Activated T-helper 1 cell treated with anti-CD3 and anti-CD28 coated beads, Interleukin-12 subunit alpha, Interleukin-12 subunit beta, Interleukin-2, Interleukin-4 antibody, amounts not matched to agents 30 ng/mL and 10 ng/mL and 1 ng/mL, durations not matched to agents 14 hours and 24 hours and 36 hours (primary cell): ENCODE measurements around the gene TCF12. TPM values are rescaled to one million over a fixed set of nuclear protein-coding genes. Genes with fewer than 3 reads are reported as not detected.

ENCODE experiments used
- DNase-seq: peaks from one replicate; pipeline ENCODE4 v3.0.0; 2021; ENCODE audit warnings: low spot score
- H3K27ac Mint-ChIP-seq: one replicate; pipeline ENCODE4 v1.8.0; 2021; ENCODE audit warnings: mild to moderate bottlenecking, mixed read lengths
- H3K27me3 Mint-ChIP-seq: one replicate; pipeline ENCODE4 v1.8.0; 2022; ENCODE audit warnings: mild to moderate bottlenecking, moderate library complexity, mixed read lengths; ENCODE audit not compliant: insufficient read depth
- H3K36me3 Mint-ChIP-seq: one replicate; pipeline ENCODE4 v1.8.0; 2021; ENCODE audit warnings: low read depth, mixed read lengths
- H3K4me1 Mint-ChIP-seq: one replicate; pipeline ENCODE4 v1.8.0; 2021; ENCODE audit warnings: low read depth, mixed read lengths
- H3K4me3 Mint-ChIP-seq: one replicate; pipeline ENCODE4 v1.8.0; 2021; ENCODE audit warnings: mild to moderate bottlenecking, moderate library complexity, mixed read lengths
- H3K9me3 Mint-ChIP-seq: one replicate; pipeline ENCODE4 v1.8.0; 2021; ENCODE audit warnings: mixed read lengths
- intact Hi-C: fragments of 100-400 bp; cut with micrococcal nuclease; formaldehyde crosslinking; loops from one replicate; pipeline ENCODE4 v1.15.1; 2024
- total RNA-seq: library from RNA; stranded (reverse); gene quantifications from 2 replicates; pipeline ENCODE4 v1.2.3, GENCODE V29; 2022

Gene TCF12
- total RNA-seq, 1 donor from 2014 or later = 85.7 TPM

GRCh38 chr15:57324590-57324890, 406.1 kb downstream of the TCF12 start:
- Mint-ChIP-seq H3K27me3 (peaks cover 3% of the 10 kb centered on the region), H3K4me1 (no peaks in the 10 kb centered on the region), H3K9me3 (no peaks in the 10 kb centered on the region), H3K4me3 (no peak overlapping the region), H3K27ac (no peak overlapping the region), H3K36me3 (no peaks in the 10 kb centered on the region)
- no peak for DNase-seq
- intact Hi-C loops = no loop called here

GRCh38 chr15:57324944-57325679, 406.7 kb downstream of the TCF12 start:
- no peak overlapping the region for H3K27ac Mint-ChIP-seq
- no peak overlapping the region for H3K4me3 Mint-ChIP-seq
- DNase-seq = no peak
- H3K27me3 Mint-ChIP-seq = peaks cover 3% of the 10 kb centered on the region
- no peaks in the 10 kb centered on the region for H3K9me3 Mint-ChIP-seq
- intact Hi-C loops = no loop called here
- H3K4me1 Mint-ChIP-seq = peaks cover 6% of the 10 kb centered on the region
- no peaks in the 10 kb centered on the region for H3K36me3 Mint-ChIP-seq

GRCh38 chr15:57326196-57326595, 407.8 kb downstream of the TCF12 start:
- H3K4me1 Mint-ChIP-seq = peaks cover 10% of the 10 kb centered on the region
- no peak overlapping the region for H3K4me3 Mint-ChIP-seq
- H3K9me3 Mint-ChIP-seq = no peaks in the 10 kb centered on the region
- no peak for DNase-seq
- H3K27ac Mint-ChIP-seq = no peak overlapping the region
- no peaks in the 10 kb centered on the region for H3K36me3 Mint-ChIP-seq
- intact Hi-C loops = no loop called here
- H3K27me3 Mint-ChIP-seq = peaks cover 3% of the 10 kb centered on the region

- no peaks in the 10 kb centered on the region for H3K36me3 Mint-ChIP-seq
- intact Hi-C loops = no loop called here
These were observed 409.6 kb downstream of the TCF12 start for GRCh38 chr15:57327985-57328471.

GRCh38 chr15:57328479-57328878, 410.0 kb downstream of the TCF12 start:
- Mint-ChIP-seq H3K36me3 (no peaks in the 10 kb centered on the region), H3K27ac (no peak overlapping the region), H3K4me1 (peaks cover 10% of the 10 kb centered on the region), H3K9me3 (no peaks in the 10 kb centered on the region), H3K4me3 (no peak overlapping the region), H3K27me3 (peaks cover 5% of the 10 kb centered on the region)
- DNase-seq = no peak
- intact Hi-C loops = no loop called here

More at GRCh38 chr15:57327985-57328471, 409.6 kb downstream of the TCF12 start:
- Mint-ChIP-seq H3K4me1 (peaks cover 10% of the 10 kb centered on the region), H3K9me3 (no peaks in the 10 kb centered on the region), H3K4me3 (no peak overlapping the region), H3K27ac (no peak overlapping the region), H3K27me3 (peaks cover 3% of the 10 kb centered on the region)
- no peak for DNase-seq

GRCh38 chr15:57328897-57329296, 410.5 kb downstream of the TCF12 start:
- intact Hi-C loops = no loop called here
- peaks cover 5% of the 10 kb centered on the region for H3K27me3 Mint-ChIP-seq
- no peak for DNase-seq
- no peaks in the 10 kb centered on the region for H3K36me3 Mint-ChIP-seq
- H3K4me1 Mint-ChIP-seq = peaks cover 10% of the 10 kb centered on the region
- no peaks in the 10 kb centered on the region for H3K9me3 Mint-ChIP-seq
- H3K4me3 Mint-ChIP-seq = no peak overlapping the region
- no peak overlapping the region for H3K27ac Mint-ChIP-seq

- peaks cover 10% of the 10 kb centered on the region for H3K4me1 Mint-ChIP-seq
- H3K27ac Mint-ChIP-seq = no peak overlapping the region
- H3K9me3 Mint-ChIP-seq = no peaks in the 10 kb centered on the region
- peaks cover 7% of the 10 kb centered on the region for H3K27me3 Mint-ChIP-seq
- intact Hi-C loops = no loop called here
- H3K4me3 Mint-ChIP-seq = no peak overlapping the region
- no peak for DNase-seq
- no peaks in the 10 kb centered on the region for H3K36me3 Mint-ChIP-seq
These were observed 411.3 kb downstream of the TCF12 start for GRCh38 chr15:57329582-57330367.

GRCh38 chr15:57330619-57331340, 412.3 kb downstream of the TCF12 start:
- Mint-ChIP-seq H3K4me3 (no peak overlapping the region), H3K4me1 (peaks cover 10% of the 10 kb centered on the region), H3K27me3 (peaks cover 8% of the 10 kb centered on the region), H3K9me3 (no peaks in the 10 kb centered on the region), H3K36me3 (no peaks in the 10 kb centered on the region), H3K27ac (no peak overlapping the region)
- intact Hi-C loops = no loop called here
- DNase-seq = no peak

GRCh38 chr15:57332326-57332725, 413.9 kb downstream of the TCF12 start:
- no peaks in the 10 kb centered on the region for H3K36me3 Mint-ChIP-seq
- intact Hi-C loops = no loop called here
- peaks cover 8% of the 10 kb centered on the region for H3K27me3 Mint-ChIP-seq
- no peak overlapping the region for H3K4me3 Mint-ChIP-seq
- peaks cover 10% of the 10 kb centered on the region for H3K4me1 Mint-ChIP-seq
- no peaks in the 10 kb centered on the region for H3K9me3 Mint-ChIP-seq
- no peak overlapping the region for H3K27ac Mint-ChIP-seq
- no peak for DNase-seq

GRCh38 chr15:57333487-57333886, 415.0 kb downstream of the TCF12 start:
- Mint-ChIP-seq H3K4me1 (peaks cover 10% of the 10 kb centered on the region), H3K27ac (no peak overlapping the region), H3K4me3 (no peak overlapping the region), H3K9me3 (no peaks in the 10 kb centered on the region), H3K36me3 (no peaks in the 10 kb centered on the region), H3K27me3 (peaks cover 12% of the 10 kb centered on the region)
- intact Hi-C loops = no loop called here
- no peak for DNase-seq

GRCh38 chr15:57334257-57334656, 415.8 kb downstream of the TCF12 start:
- Mint-ChIP-seq H3K27me3 (peaks cover 12% of the 10 kb centered on the region), H3K4me3 (no peak overlapping the region), H3K9me3 (no peaks in the 10 kb centered on the region), H3K27ac (no peak overlapping the region), H3K4me1 (peaks cover 10% of the 10 kb centered on the region), H3K36me3 (no peaks in the 10 kb centered on the region)
- DNase-seq = no peak
- intact Hi-C loops = no loop called here

- no peaks in the 10 kb centered on the region for H3K9me3 Mint-ChIP-seq
- no peak overlapping the region for H3K27ac Mint-ChIP-seq
- peaks cover 3% of the 10 kb centered on the region for H3K4me1 Mint-ChIP-seq
- intact Hi-C loops = no loop called here
- H3K27me3 Mint-ChIP-seq = peaks cover 12% of the 10 kb centered on the region
- no peaks in the 10 kb centered on the region for H3K36me3 Mint-ChIP-seq
- no peak overlapping the region for H3K4me3 Mint-ChIP-seq
- no peak for DNase-seq
These were observed 416.9 kb downstream of the TCF12 start for GRCh38 chr15:57335293-57335715.

GRCh38 chr15:57335719-57336118, 417.3 kb downstream of the TCF12 start:
- Mint-ChIP-seq H3K4me1 (no peaks in the 10 kb centered on the region), H3K36me3 (no peaks in the 10 kb centered on the region), H3K27me3 (peaks cover 15% of the 10 kb centered on the region), H3K9me3 (no peaks in the 10 kb centered on the region), H3K4me3 (no peak overlapping the region), H3K27ac (no peak overlapping the region)
- intact Hi-C loops = no loop called here
- DNase-seq = no peak
